HG02759 (cell line): ENCODE measurements around the gene JMJD6.
"Not testable (repeated sequence)": the region's sequence is repeated elsewhere in the genome, so short reads cannot be mapped to it uniquely, and the experiment has no call there.

Experiments
- ATAC-seq: cut with Tn5 transposase; IDR thresholded peaks from one replicate; pipeline ENCODE4 v1.9.1; 2021; ENCODE audit warnings: mild to moderate bottlenecking, moderate library complexity; ENCODE audit not compliant: unreplicated experiment

Gene JMJD6

GRCh38 chr17:76737082-76737675 is 10.8 kb upstream of the JMJD6 start, which contains the start of gene SRSF2:
Gene SRSF2 (minus strand): TSS chr17:76737331. CDS start chr17:76737160, 171 bp downstream.
- peak; percentile 72 for ATAC-seq

DNA sequence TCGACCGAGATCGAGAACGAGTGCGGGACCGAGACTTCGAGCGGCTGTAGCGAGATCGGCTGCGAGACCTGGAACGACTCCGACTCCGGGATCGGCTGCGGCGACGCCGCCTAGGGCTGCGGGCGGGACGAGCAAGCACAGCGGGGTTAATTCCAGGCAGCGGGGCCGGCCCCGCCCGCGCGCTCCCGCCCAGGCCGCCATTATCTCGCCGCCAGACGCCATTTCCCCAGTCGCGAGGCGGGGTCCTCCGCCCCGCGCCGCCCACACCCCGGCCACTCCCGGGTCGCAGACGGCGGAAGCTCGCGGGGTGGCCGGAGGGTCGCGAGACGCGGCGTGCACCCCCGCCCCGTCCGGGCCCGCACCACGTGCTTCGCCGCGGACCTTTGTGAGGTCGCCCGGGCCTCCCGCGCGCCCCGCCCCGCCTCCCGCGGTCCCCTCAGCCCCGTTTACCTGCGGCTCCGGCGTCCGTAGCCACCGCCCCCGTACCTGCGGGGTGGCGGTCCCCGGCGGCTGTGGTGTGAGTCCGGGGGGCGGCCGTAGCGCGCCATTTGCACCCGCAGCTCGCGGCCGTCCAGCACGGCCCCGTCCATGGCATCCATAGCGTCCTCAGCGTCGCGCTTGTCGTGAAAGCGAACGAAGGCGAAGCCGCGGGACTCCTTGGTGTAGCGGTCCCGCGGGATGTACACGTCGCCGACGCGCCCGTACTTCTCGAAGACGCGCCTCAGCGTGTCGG is 10.1 kb upstream of the JMJD6 start:
- ATAC-seq: peak; percentile 21

- no peak for ATAC-seq
Observed at GRCh38 chr17:76735586-76736348, 9.4 kb upstream of the JMJD6 start.

GRCh38 chr17:76735006-76735405 is 8.6 kb upstream of the JMJD6 start:
- ATAC-seq: no peak

GRCh38 chr17:76734080-76734840 is 7.9 kb upstream of the JMJD6 start:
- ATAC-seq: no peak

- no peak for ATAC-seq
Observed at GRCh38 chr17:76733618-76733957, 7.2 kb upstream of the JMJD6 start.

DNA sequence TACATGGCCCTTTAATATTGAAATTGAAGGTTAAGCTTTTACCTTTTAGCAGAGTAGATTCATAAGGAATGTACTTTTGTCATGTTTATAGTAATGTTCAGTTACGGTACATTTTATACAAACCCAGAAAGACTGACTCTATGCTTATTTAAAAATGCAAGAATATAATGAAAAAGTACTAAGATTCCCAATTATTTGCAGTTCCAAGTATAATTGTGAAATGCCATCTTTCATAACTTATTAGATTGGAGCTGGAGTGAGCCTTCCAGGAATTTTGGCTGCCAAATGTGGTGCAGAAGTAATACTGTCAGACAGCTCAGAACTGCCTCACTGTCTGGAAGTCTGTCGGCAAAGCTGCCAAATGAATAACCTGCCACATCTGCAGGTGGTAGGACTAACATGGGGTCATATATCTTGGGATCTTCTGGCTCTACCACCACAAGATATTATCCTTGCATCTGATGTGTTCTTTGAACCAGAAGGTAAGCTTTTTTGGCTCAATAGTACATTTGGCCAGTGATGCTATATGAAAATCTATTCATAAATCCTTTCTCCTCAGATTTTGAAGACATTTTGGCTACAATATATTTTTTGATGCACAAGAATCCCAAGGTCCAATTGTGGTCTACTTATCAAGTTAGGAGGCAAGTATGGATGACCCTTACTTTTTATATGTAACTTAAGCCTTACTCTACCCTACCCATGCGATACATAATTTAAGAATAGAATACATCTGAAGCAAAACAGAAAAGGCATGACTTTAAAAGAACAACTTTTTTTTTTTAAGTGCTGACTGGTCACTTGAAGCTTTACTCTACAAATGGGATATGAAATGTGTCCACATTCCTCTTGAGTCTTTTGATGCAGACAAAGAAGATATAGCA is 6.6 kb upstream of the JMJD6 start:
- no peak for ATAC-seq

GRCh38 chr17:76731800-76732733 is 5.7 kb upstream of the JMJD6 start:
- ATAC-seq: not testable (repeated sequence)

- ATAC-seq: no peak
Observed at GRCh38 chr17:76727745-76728456, 1.5 kb upstream of the JMJD6 start.

DNA sequence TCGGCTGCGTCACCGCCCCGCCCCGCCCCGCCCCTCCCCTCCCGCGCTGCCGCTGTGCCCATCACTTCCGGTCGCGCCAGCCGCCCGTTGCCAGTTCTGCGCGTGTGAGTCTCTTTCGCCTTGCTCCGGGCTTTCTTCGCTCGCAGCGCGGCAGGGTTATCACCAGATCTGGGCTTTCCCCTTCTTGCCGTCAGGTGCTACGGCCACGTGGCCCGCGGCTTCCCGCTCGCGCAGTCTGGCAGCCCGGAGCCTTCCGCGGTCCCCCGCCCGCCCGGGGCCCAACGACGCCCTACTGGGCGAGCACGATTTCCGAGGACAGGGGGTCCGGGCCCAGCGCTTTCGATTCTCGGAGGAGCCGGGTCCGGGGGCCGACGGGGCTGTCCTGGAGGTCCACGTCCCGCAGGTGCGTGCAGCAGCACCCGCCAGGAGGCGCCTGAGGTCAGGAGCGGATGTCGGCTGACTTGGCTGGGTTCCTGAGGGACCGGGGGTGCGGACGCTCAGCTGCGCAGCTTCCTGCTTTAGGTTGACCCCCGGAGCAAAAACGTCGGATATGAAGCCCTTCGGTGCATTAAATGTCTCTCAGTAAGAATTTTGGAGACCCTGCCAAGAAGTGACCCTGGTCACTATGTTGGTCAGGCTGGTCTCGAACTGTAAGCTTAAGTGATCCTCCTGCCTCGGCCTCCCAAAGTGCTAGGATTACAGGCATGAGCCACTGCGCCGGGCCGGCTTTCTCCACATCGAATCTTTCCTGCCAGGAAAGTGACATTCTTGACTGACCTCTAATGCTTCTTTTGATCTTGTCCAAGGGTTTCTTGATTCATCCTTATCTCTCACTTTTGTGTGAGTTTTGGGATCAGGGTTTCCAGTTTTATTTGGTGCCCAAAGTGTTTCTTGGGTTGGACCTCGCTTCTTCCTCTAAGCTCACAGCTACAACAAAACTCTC is 641 bp upstream of the JMJD6 start, which contains the start of gene METTL23:
Gene METTL23 (plus strand): TSS at position 64 of the 943 bp plus-strand sequence. CDS start 2,872 bp downstream, outside the sequence.
- peak; percentile 44 for ATAC-seq

DNA sequence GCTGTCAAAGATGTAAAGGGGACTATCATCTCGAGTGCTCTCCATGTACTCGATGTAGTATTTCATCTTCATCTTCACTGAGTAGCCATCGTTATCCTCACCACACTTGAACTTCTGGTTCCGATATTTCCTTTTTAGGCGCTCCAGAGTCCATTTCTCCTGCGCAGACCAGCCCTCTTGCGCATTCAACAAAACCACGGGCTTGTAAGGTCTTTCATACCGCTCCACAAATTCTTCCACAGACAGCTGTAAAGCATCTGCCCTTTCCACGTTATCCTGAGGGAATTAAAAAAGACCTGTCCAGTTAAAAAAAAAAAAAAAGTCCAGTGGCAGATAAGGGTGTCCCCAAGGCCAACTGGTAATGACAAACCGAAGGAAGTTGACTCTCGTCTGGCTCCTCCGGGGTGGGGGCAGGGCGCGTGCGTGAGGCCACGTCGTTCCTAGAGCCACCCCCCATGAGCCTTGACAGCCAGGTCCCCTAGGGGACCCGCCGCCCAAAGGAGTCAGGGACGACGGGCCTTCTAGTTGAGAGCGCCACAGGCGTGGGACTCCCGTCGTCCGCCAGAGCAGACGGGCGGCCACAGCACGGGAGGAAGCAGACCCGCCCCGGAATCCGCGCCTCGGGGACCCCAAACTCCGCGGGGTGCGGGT is 701 bp downstream of the JMJD6 start:
- ATAC-seq: peak; percentile 20

DNA sequence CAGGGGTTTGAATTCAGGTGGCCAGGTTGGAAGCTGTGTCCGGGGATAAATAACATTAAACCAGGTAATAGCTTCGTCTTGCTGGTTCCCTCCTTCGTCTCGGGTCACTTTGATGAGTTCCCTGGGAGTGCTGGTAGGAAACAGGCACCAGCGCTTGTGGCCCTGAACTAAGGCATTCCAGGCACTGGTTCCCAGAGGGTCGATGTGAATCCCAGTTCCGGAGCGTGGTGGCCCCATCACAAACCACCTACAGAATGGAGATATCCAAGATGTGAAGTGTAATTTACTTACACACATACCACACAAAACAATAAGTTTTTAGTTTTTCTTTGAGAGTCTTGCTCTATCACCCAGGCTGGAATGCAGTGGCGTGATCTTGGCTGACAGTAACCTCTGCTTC is 2.6 kb downstream of the JMJD6 start:
- ATAC-seq: no peak

- not testable (repeated sequence) for ATAC-seq
Observed at GRCh38 chr17:76722977-76723376, 3.4 kb downstream of the JMJD6 start.

DNA sequence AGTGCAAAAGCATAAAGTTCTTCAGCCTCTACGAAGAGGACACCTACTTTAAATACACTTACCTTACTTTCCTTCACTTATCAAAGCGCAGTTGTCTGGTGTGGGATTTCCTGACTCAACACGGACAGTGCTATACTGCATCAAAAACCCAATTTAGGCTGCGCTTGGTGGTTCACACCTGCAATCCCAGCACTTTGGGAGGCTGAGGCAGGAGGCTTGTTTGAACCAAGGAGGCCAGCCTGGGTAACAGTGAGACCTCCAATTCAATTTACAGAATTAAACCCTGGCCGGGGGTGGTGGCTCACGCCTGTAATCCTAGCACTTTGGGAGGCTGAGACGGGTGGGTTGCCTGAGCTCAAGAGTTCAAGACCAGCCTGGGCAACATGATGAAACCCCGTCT is 4.1 kb downstream of the JMJD6 start:
- ATAC-seq: no peak

DNA sequence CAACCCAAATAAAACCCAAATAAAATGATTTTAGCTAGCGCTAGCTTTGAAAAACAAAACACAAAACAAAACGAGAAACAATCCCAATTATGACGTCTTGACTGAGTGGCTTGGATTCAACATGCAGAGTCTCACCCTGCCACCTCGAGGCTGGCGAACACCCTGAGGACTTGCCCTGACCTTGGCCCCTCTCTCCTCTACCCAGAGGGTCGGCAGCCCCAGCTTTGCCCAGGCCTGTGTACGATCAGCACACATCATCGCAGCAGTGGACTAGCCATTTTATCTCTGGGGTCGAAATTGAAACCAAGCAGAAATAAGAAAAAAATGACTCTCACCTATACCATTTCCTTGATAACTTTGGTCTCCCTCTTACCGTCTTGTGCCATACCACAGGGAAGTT is 4.9 kb downstream of the JMJD6 start:
- no peak for ATAC-seq

- ATAC-seq: no peak
Observed at GRCh38 chr17:76720941-76721340, 5.5 kb downstream of the JMJD6 start.

DNA sequence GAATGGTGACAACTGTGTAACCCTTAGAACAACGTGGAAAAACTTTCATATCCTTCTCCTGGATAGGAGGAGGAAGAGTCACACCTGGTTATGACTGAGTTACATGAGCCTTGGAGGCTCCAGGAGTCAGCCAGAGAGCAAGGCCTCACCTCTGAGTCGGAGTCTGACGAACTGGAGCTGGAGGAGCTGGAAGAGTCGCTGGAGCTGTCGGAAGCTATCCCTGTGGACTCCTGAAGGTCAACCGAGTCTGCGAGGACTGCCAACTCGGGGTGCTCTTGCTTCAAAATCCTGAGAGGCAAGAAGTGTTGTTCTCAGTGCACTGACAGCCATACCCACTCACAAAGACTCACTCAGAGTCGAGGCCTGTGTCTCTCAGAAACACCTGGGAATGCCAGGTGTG is 6.2 kb downstream of the JMJD6 start:
- no peak for ATAC-seq
